GM21390 (cell line): ENCODE results near the gene PCP4.

ENCODE experiments used
- ATAC-seq: cut with Tn5 transposase; IDR thresholded peaks from one replicate; pipeline ENCODE4 v1.9.1; 2021; ENCODE audit not compliant: unreplicated experiment

Gene PCP4

DNA sequence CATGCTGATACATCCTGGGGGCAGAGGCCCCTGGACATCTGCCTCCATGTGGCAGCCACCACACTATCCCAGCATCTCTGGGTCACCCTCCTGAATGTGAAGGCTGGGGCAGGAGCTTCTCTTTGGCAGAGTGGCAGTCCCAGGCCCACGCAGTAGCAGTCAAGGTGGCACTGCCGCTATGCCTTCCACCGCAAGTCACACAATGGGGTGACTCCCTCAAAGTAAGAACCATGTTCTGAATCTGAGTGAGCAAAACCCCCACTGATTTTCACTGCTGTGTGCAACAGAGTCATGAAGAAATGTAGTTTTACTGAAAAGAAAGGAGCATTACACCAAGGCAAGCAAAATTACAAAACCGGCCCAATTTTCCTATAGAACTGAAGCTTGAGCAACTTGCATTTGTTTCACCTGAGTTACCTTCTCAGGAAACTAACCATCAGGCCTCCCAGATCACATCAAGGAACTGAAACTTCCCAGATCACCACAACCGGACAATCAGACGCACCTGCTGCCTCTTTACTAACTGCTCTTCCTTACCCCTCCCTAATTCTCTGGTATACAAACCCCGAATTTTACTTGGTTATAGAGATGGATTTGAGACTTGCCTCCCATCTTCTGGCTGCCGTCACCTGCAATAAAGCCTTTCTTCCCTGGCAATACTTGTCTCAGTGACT is 102.6 kb downstream of the PCP4 start:
- no peak for ATAC-seq

DNA sequence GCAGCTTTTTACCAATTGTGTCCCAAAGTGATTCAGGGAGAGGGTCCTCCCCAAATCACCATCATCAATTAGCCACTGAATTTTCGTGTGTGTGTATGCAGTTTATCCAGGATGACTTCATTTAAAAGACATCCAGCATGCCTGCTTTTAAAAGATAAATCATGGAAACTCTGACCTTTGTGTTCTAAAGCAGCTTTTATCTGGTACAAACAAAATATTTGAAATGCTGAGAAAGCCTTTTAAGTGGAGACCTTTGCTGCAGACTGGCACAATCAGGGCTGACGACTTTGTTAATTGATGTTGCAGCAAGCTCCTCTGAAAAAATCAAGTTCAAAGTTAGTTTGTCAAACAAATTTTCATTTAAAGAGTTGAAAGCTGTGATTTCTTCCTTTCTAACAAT is 104.7 kb downstream of the PCP4 start:
- ATAC-seq, result no peak

DNA sequence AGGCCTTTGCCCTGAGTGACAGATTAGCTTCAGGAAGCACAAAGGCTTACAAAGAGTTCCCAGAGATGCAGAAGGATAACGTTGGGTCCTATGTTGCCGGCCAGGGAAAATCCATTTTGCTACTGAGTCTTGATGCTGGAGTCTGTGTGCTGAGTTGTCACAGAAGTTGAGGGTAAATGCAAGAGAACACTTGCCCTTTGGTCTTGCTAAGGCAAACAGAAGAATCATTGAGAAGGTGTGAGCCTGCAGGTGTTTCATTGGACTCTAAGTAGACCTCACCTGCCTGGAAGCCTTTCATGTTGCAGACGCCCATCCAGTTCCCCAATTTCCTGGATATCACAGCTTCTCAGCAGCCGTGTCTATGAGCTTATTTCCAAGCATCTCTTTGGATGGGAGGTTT is 105.2 kb downstream of the PCP4 start:
- ATAC-seq, result no peak

DNA sequence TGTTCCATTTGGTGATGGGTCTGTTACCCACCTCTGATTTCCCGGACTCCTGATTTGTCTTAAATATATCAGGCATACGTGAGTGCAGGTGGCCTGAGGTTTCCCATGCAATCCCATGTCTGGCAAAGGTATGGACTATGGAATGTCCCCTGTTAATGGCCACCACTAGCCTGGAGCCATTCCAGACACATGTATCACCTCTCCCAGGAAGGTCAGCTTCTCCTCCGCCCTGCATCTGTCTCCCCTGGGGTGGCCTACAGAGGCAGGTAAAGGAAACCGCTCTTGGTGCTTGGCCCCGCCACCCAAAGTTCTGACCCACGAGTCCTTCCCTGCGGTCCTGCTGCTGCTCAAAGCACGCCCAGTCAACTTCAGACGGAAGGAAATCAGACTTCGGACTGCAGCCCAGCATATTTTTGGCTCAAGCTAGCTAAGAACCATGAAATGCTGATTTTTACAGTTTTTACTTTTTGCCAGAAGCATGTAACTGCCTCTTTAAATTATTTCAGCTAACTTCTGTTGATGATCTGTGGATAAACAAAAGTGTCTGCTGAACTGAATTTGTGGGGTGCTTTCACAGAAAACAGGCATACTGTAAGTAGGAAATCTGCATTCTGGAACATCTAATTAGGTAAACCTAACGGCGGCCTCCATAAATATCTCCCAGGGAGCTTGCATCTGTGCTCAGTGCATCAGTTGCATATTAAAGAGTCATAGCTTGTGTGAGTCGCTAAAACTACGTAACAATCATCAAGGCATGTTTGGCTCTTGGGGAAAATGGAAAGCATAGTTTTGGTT is 105.9 kb downstream of the PCP4 start:
- no peak for ATAC-seq

DNA sequence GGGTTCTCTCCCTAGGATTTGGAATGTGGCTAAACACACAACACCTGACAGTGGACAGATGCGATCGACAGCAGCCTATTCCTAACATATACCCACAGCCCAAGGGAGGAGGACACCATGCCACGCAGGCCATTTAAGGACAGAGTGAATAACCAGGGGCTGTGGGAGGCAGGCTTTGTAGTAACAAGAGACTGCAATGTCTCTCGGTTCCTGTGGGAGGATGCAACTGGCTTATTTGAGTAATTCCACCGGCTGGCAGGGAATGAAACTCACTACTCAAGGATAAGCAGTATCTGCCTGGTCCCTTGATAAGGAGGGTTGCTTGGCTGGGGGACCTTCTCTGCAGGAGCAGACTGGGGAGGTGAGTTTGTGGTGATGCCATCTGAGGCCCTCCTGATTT is 109.6 kb downstream of the PCP4 start:
- ATAC-seq, result no peak
